GM19240 (cell line): Measurements from ENCODE around the gene OR6C4.
"Not testable (repeated sequence)": the region's sequence is repeated elsewhere in the genome, so short reads cannot be mapped to it uniquely, and the experiment has no call there.

Experiments
- DNase-seq: peaks from one replicate; pipeline ENCODE4 v3.0.0; 2011; ENCODE audit warnings: low spot score; ENCODE audit not compliant: insufficient read length

The OR6C4 gene

DNA sequence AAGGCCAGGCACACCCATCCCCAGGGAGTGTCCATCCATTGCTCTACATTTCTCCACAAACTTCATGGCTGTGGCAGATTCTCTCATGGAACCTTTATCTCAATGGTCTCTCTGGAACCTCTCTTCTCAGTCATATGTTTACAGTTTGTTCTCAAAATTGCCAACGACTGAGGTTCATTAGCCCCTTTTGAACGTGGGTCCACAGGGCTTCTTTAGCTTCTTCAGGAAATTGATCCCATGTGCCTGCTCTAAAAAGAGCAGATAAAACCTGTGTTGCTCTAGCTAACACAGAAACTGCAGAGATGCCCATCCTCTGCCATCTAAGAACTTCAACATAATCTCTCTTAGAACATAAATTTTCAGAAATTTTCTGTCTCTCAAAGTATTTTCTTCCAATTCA is at the start of gene OR6C4:
TSS of gene OR6C4 (plus strand) at position 301 of the 400 bp plus-strand sequence. CDS start 1,625 bp downstream, outside the sequence.
- DNase-seq, result no peak

DNA sequence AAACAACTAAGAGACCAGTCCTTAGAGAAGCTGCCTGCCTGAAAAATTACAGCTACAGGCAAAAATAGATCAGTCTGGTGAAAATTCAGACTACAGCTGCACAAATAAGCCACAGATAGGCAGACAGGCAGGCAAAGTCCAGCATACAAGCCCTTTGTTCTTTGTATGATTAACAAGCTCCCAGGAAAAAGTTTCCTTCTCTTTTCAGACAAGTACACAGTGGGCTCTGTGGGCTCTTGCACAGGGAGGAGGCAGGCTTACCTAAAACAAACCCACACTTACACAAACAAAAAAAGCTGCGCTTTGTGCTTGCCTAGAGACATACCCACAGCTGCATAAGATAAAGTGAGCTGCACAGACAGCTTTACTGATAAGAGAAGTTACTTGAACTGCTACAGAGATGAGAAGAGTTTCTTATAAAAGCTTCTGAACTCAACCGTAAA is 49.6 kb upstream of the OR6C4 start:
- no peak for DNase-seq

DNA sequence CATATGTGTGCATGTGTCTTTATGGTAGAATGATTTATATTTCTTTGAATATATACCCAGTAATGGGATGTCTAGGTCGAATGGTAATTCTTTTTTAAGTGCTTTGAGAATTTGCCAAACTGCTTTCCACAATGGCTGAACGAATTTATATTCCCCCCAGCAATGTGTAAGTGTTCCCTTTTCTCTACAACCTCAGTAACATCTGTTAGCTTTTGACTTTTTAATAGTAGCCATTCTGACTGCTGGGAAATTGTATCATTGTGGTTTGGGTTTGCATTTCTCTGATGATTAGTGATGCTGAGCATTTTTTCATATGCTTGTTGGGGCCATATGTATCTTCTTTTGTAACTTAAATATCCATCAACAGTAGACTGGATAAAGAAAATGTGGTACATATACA is 47.8 kb upstream of the OR6C4 start:
- no peak for DNase-seq

DNA sequence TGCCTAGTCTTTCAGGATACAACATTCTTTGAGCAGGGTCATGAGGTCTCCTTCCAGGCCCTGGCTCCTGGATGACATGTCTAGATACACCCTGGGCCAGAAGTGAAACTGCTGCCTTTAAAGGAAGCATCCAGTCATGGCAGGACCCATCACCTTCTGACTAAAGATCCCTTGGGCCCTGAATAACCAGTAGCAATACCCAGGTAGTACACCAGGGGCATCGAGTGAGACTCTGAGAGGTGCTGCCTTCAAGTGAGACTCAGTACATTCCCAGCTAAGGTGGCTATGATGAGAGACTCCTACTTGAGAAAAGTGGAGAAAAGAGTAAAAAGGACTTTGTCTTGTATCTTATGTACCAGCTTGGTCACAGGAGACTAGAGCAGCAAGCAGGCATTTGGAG is 33.7 kb upstream of the OR6C4 start:
- no peak for DNase-seq

DNA sequence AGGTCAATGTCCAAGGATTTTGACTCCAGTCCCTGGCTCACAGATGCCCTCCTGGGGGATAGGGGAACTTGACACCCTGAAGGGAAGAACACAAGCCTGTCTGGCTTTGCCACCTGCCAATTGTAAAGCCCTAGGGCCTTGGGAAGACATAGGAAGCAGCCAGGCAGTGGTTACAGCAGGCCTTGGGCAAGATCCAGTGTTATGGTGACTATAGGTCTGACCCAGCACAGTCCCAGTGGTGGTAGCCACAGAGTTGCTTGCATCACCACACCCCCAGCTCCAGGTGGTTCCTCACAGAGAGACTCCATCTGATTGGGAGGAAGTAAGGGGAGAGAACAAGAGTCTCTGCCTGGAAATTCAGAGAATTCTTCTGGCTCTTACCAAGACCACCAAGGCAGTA is 33.0 kb upstream of the OR6C4 start:
- no peak for DNase-seq

DNA sequence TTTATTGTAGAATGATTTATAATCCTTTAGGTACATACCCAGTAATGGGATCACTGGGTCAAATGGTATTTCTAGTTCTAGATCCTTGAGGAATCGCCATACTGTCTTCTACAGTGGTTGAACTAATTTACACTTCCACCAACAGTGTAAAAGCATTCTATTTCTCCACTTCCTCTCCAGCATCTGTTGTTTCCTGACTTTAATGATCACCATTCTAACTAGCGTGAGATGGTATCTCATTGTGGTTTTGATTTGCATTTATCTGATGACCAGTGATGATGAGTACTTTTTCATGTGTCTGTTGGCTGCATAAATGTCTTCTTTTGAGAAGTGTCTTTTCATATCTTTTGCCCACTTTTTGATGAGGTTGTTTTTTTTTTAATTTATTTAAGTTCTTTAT is 1.2 kb upstream of the OR6C4 start:
- not testable (repeated sequence) for DNase-seq

DNA sequence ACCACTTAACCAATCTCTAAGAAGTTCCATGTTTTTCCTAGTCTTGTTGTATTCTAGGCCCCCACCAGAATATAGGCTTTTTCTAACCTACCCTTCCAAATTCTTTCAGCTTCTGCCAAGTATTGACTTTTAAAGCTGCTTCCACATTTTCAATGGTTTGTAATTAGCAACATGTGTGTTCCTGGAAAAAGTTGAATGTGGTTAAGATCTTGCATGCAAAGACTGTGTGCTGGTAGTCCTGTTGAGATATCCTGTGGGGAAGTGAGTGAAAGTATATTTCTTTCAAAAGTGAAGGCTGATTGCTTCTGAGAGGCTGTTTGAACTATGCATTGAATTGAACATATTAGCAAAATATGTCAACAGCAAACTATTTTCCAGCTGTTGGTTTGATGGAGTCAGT is 646 bp upstream of the OR6C4 start:
- DNase-seq, result no peak

DNA sequence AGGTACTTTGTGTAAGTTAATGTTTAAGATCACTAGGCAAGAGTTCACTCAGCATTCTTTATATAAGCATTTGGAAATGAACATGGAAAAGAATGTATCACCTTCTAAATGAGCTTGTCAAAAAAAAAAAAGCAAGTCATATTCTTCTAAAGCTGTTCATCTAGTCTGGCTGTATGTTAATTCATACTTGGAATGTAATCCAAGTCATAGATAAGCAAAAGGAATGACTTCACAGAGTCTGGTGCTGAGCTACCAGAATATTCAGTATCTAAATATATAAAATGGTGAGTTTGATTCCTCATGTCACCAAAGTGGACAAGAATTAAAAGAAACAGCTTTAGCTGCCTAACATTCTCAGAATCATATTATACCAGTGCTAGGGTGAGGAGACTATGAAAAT is 4.9 kb downstream of the OR6C4 start:
- DNase-seq, result no peak

DNA sequence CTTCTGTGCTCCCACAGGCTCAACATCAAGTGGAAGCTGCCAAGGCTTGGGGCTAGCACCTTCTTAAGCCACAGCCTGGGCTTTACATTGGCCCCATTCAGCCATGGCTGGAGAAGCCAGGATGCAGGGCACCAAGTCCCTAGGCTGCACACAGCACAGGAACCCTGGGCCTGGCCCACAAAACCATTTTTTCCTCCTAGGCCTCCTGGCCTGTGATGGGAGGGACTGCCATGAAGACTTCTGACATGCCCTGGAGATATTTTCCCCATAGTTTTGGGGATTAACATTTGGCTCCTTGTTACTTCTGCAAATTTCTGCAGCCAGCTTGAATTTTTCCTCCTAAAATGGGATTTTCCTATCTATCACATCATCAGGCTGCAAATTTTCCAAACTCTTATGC is 20.7 kb downstream of the OR6C4 start:
- not testable (repeated sequence) for DNase-seq

DNA sequence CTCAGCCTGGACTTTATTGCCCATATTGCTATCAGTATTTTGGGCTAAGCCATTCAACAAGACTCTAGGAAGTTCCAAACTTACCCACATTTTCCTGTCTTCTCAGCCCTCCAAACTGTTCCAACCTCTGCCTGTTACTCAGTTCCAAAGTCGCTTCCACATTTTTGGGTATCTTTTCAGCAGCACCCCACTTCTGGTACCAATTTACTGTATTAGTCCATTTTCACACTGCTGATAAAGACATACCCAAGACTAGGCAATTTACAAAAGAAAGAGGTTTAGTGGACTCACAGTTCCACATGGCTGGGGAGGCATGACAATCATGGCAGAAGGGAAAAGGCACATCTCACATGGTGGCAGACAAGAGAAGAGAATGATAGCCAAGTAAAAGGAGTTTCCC is 21.3 kb downstream of the OR6C4 start:
- DNase-seq, result not testable (repeated sequence)

DNA sequence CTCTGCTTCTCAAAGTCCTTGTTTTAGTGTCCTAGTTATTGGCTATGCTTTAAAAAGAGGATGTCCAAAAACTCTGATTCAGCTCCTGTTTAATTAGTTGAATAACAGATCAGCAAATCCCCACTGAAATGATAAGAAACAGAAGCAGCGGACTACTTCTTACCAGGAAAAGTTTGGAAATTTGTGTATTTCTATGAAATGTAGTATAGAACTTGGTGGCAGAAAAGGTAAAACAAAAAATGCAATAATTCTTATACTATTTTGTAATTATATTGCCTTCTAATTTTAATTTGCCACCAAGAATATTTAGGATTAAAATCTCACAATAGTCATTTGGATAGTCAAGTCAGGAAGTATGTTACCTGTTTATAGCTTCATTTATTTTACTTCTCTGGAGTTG is 22.8 kb downstream of the OR6C4 start, which contains the start of gene OR2AP1:
TSS of gene OR2AP1 (plus strand) at position 301 of the 400 bp plus-strand sequence. CDS start 1,947 bp downstream, outside the sequence.
- DNase-seq, result no peak

DNA sequence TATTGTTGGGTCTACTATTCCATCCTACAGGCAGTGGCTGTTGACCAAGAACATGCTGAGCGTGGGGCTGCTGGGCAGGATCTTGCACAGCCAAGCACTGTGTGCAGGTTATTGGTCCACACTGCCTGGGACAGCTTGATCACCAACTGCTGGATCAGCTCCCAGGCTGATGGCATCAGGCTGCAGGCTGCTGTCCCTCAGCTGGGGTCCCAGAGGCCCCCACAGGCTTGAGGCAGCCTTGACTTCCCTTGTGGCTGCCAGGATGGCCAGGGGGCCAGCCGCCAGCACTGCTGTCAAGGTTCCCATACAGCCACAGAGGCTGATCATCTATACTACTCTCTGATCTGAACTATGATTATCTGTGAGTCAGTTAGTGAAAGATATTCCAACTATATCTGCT is 32.7 kb downstream of the OR6C4 start:
- DNase-seq, result no peak

DNA sequence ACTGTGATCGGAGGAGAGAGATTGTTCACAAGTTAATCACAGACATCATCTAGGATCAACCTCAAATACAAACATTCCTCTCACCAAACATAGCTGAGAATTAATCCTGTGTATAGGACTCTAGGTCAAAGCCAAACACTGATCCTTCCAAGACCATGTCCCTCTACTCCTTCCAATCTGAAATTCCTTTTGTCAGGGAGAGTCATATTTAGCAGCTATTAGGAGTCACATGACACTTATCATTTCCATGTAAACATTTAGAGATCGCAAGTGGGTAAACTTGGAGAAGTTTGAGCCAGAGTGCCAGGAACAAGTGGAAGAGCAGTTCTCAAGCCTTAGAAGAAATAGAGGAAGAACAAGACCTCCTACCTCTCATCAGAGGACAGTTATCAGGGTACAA is 36.4 kb downstream of the OR6C4 start:
- DNase-seq, result no peak

DNA sequence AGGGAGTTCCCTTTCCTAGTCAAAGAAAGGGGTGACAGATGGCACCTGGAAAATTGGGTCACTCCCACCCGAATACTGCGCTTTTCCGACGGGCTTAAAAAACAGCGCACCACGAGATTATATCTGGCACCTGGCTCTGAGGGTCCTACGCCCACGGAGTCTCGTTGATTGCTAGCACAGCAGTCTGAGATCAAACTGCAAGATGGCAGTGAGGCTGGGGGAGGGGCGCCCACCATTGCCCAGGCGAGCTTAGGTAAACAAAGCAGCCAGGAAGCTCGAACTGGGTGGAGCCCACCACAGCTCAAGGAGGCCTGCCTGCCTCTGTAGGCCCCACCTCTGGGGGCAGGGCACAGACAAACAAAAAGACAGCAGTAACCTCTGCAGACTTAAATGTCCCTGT is 40.8 kb downstream of the OR6C4 start:
- DNase-seq, result not testable (repeated sequence)
